Fibroblast of upper back skin (primary cell): Measurements from ENCODE around the gene CLCNKB.
A peak's percentile ranks its signal among the peaks of the same experiment; 100 is the strongest.

ENCODE experiments used
- DNase-seq: peaks from one replicate; pipeline ENCODE4 v3.0.0-alpha.2; 2013

The CLCNKB gene

DNA sequence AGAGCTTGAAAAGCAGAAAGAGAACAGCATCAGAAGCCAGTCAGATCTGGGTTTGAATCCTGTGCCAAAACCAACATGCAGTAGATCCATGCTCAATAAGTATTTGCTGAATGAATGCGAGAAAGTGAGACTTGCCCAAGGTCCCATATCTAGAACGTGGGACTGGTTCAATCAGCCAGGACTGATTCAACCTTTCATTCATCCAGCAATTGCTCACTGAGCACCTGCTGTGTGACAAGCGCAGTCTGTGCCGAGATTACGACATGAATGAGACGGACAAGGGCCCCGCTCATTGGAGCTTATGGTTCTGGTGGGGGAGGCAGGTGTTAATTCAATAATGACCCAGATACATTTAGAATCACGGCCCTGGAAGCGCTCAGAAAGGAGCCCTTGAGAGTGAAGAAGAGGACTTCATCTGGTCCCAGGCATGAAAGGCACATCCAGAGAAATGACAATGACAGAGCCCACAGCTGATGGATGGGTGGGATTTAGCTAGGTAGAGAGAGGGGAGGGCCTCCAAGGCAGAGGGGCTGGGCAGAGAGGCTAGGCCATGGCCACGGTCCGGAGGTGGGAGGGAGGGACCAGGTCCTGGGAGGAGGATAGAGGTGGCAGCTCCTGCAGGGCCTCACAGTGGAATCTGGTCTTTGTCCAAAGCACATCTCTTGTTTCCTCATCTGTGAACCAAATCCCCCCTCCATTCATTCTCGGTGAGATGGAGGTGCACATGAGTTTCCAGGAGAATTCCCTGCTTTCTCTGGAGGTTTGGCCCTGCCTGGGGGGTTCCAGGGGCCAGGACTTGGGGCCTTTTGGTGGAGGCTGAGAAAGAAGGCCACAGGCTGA is 34.0 kb downstream of the CLCNKB start:
- DNase-seq: no peak

DNA sequence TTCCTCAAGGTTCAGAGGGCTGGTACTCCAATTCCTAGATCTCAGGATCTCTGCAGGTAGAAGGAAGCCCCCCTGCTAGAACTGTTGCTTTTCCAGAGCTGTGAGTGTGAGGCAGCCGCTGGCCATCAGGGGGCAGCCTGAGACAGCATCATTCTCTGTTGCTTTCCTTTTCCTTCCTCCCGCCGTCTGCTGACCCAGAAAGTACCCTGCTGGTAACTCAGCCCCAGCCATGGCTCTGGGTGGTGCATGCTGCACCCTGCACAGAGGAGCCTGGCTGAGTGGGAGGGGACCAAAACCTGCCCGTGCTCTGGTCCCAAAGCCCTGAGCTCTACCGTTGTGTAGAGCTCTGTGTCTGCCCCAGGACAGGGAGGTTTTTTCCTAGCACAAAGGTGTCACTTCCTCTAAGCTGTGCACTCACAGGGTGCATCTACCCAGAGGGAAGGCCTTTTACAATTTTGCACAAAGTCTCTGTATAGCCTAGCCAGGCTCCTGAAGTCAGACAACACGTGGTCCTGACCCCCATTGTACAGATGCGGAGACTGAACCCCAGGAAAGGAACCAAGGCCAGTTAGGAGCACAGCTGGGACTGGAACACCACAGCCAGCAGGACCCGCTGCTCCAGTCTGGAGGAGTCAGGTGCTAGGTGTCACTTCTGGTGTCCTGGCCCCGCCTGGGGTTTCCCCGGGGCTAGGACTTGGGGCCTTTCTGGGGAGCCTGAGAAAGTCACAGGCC is 35.5 kb downstream of the CLCNKB start:
- peak; percentile 71 for DNase-seq

DNA sequence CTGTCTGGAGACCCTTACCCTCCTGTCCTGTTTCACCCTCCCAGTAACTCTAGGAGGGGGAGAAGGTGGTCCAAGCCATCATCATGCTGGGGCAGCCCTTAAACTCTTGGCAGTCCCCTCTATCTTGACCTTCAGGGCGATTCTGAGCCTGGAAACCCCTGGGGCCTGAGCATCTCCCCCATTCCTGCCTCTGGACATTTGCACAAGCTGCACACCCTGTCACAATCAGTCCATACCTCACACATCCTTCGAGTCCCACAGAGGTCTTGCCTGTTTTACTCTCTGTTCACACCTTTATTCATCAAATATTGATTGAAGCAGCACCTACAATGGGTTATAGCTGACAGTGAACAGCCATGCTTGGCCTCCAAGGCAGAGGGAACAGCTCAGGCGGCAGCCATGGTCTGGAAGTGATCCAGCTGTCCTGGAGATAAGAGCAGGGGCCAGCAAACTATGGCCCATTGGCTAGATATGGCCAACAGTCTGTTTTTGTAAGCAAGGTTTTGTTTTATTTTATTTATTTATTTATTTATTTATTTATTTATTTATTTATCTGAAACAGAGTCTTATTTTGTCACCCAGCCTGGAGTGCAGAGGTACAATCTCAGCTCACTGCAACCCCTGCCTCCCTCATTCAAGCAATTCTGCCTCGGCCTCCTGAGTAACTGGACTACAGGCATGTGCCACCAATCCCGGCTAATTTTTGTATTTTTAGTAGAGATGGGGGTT is 37.0 kb downstream of the CLCNKB start:
- DNase-seq: no peak

DNA sequence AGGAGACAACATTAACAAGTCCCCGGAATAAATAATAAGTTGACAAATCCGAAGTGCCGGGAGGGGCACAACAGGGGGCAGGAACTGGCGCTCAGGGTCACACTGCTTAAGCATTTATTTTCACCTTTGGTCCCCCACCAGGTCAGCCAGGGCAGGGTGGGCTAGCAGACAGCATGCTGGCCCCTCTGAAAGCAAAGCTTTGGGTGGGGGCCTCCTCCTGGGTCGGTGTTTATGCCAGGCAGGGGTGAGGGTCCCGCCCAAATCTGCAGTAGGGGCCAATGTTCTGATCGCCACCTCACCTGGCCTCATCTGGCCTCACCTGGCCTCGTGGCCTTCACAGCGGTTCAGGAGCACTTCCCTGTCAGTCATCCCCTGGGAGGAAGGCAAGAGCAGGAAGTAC is 38.1 kb downstream of the CLCNKB start:
- no peak for DNase-seq

DNA sequence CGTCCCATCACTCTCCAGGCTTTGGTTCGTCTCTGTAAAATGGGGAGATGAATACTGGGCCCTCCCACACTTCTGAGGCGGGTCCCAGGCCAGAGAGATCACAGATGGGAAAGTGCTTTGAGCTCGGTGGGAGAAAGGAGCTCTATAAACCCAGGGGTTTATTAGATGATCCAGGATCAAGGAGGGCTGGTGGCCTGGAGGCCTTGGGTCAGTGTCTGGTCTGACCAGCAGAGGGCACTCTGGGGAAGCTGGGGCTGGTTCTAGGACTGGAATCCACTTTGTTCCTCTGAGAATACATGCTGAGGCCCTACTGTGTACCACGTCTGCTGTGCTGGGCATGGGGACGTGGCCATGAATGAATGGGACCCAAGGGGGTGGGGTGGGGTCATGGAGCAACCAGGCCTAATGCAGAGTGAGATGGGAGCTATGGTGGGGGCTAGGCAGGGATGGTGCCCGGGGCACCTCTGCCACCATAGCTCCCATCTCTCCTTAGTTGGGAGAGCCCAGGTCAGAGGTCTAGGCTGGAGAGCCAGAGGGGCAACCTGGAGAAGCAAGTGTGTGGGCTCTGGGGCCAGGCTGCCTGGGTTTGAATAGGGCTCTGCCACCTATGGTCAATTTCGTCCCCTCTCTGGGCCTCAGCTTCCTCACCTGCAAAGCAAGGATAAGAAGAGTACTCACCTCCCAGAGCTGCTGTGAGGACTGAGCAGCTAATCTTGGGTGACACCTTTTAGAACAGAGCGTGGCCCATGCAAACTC is 38.9 kb downstream of the CLCNKB start:
- DNase-seq: peak; percentile 59

DNA sequence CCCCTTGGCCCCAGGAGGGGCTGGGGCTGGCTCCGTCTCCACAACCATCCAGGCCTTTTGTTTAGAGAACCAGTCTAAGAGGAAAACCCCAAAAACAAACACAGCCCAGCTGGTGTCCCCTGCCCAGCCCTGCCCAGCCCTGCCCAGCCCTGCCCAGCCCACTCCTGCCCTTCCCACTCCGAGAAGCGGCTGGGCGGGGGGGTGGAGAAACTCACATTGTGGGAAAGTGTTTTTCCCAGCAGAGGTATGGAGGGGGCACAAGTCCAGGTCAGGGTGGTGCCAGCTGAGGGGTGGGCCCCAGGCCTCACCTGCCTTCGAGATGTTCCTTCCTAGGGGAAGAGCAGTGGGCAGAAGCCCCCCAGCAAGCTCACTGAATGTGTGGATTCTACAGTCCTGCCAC is 39.9 kb downstream of the CLCNKB start:
- no peak for DNase-seq

DNA sequence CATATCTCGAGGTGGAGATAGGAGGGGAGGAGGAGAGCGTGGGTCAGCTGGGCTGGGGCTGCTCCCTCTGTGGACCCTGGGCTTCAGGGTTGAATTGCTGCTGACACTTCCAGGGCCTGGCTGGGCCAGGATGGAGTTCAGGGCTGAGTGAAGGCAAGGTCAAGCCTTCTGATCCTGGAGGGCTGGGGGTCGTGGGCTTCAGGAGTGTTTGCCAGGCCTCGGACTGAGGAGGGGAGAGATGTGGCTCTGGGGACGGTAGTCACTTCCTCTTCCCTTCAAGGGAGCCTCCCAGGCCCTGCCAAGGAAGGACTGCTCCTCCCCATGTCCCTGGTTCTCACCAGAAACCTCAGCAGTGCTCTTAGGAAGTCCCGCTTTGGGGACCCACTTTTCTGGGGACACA is 41.9 kb downstream of the CLCNKB start:
- no peak for DNase-seq

DNA sequence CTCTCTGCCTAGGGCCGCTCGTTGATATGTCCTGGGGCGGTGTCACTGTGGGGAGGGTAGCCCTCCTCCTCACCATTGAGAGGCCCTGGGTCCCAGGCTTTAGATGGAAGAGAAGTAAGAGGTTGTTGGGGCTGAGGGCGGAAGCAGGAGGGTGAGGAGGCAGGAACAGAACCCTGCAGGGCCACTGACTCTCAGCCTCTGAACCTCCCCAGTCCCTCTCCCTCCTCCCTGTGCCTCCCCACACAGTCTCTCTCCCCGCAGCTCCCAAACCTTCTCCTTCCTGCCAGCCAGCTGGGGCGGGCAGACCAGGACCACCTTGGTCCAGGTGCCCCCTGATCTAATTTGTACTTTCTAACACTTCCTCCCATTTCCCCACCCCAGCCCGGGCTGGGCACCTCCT is 44.2 kb downstream of the CLCNKB start:
- DNase-seq: no peak

DNA sequence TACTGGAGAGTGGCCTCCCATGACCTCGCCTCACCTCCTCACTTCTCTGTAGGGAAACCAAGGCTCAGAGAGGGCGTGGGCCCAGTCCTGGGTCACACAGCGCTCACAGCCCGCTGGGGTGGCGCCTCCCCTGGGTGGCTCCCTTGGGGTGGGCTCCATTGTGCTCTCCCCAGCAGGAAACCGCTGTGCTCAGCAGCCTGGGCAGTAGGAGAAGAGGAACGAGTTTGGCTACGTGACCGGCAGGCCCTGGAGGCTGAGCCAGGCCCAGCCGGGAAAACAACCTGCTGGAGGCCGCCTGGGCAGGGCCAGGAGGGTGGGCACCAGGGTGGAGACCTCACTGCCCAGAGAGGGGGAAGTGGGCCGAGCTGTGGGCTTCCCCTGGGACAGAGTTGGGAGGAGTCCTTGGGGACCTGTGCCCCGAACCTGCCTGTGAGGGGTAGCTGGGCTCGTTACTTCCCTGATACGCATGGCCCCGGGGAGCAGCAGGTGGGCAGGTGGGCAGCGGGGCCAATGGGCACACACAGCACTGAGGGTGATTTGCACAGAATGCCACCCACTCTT is 44.8 kb downstream of the CLCNKB start:
- DNase-seq: no peak

DNA sequence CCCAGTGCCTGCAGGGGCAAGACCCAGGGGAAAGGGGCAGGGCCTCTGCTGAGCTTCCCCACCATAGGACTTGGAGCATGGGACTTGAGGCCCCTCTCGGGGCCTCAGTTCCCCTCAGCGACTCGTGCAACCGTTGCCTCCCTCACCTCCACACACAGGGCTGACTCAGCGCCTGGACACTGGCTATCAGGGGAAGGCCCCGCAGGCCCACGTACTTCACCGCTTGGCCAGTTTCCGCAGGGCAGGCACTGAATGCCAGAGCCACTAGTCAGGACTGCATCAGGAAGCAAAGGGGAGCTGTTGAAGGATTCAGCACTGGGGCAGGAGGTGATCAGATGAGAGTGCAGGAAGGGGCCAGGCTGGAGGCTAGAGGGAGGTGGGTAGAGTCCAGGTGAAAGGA is 45.4 kb downstream of the CLCNKB start:
- peak; percentile 56 for DNase-seq

DNA sequence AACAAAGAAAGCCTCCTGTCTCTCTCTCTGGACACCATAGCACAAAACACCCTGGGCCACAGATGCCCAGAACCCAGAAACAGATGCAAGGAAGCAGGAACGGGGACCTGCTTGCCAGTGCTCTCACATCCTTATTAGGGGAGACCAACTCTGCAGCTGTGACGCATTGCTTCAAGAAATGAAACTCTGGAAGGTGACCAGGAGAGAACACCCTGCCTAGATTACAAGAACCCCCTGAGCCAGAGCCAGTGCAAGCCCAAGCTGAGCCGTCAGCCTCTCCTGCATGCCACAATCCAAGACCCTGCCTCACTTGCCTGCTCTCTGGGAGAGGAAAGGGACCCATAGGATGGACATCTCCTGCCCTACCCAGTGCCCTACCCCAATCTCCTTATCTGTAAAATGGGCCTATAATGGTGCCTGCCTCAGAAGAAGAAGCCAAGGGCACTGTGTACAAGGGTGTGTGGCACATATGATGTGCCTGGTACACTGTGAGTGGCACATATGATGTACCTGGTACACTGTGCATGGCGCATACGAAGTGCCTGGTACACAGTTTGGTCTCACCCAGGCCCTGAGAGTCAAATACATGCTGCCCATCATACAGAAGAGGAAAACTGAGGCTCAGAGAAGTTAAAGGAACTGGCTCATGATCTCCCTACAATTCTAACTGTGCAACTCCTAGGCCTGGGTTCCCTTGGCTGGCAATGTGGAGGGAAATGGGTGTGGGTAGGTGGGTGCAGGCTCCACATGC is 46.7 kb downstream of the CLCNKB start:
- no peak for DNase-seq

DNA sequence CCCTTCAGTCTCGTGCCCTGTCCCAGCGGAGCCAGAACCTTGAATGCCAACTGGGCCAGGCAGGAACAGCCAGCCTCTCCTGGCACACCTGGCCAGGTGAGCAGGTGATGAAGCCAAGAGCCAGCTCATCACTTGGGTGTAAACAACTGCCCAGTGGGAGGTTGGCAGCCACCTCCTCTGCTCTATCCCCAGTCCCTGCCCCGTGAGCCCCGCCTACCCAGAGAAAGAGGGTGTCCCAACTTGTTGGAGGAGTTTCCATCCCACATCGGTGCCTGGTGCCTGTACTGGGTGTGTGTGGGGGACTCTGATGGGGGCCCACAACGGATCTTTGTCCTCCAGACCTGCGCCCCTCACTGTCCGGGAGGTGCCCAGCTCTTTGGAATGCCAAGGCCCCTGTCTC is 47.7 kb downstream of the CLCNKB start:
- DNase-seq: no peak

DNA sequence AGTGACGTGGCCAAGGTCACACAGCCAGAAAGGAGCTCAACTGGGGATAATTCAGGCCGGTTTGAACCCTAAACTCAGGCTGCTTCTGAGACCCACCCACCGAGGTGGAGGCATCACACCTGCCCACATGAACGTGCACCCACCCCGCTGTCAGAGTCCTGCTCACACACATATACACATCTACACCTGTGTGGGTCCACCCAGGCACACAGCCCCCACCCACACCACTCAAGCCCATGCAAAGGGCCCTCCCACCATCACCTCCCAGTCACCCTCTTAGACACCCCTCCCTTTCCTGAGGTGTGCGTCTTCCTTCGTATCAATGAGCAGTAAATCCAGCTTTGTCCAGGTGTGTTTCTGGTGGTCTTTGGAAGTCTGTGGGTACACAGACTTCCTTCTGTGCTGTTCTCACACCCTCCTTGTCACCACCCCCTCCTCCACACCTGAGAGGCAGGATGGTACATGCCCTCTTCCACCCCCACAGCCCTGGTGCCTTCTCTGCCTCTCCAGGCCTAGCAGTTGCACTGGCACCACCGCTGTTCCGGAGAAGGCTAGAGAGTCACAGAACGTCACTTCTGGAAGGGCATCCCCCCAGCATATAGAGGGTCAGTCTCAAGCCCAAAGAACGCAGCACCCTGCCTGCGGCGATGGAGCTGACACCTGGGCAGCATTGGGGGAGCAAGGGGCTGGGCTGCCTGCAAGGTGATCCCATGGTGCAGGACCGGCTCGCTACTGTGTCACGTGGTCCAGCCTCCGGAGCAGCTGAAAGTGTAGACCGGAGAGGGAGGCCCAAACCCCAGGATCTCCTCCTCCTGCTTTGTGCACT is 48.7 kb downstream of the CLCNKB start:
- DNase-seq: no peak

DNA sequence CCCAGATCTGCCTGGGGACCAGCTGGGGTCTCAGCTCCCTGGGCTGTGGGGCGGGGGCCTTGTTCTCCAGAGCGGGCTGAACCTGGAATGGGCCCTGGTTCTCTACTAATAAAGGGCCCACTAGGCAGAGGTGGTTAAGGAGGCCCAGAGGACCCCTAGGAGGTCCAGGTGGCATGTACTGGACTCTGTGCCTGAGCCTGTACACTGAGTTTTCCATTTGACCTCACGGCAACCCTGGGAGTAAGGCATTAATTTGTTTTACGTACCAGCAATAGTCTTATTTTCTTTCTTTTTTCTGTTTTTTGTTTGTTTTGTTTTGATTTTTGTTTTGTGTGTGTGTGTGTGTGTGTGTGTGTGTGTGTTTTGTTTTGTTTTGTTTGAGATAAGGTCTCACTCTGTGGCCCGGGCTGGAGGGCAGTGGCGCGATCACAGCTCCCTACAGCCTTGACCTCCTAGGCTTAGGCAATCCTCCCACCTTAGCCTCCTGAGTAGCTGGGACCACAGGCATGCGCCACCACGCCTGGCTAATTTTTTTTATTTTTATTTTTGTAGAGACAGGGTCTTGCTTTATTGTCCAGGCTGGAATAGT is 49.4 kb downstream of the CLCNKB start:
- no peak for DNase-seq

DNA sequence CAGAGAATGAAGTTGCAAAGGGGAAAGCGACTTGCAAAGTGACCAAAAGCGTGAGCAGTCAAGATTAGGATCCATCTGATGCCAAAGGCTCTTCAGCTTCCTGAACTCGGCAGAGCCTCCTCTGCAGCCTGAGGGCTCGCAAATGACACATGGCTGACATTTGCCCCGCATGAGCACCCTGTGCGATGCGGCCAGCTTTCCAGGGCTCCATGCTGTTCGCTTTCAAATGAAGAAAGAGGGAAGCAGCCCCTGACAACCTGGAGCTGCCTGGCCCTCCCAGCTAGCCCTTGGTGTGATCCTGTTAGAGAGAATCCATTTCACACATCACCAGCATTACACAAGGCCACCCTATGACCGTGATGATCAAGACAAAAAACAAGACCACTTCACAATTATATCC is 50.0 kb downstream of the CLCNKB start:
- no peak for DNase-seq

DNA sequence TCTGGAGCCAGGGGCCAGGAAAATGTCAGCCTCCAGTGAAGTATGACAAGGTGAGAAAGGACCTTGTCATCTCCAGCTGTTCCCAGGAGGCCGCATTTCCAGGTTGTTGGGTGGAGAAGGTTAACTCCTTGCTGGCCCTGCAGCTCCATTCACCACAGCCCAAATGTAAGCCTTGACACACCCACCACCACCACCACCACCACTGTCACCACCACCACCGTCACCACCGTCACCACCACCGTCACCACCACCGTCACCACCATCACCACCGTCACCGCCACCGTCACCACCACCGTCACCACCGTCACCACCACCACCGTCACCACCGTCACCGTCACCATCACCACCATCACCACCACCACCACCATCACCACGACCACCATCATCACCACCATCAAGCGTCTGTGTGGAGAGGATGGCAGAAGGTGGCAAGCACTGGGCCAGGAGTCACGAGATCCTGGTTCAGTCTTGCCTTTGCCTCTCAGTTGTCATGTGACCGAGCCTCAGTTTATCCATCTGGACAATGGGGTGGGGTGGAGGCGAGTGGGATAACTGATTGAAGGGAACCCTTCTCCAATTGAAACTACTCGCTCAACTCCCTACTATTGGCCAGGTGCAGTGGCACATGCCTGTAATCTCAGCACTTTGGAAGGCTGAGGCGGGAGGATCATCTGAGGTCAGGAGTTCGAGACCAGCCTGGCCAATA is 51.0 kb downstream of the CLCNKB start:
- no peak for DNase-seq

DNA sequence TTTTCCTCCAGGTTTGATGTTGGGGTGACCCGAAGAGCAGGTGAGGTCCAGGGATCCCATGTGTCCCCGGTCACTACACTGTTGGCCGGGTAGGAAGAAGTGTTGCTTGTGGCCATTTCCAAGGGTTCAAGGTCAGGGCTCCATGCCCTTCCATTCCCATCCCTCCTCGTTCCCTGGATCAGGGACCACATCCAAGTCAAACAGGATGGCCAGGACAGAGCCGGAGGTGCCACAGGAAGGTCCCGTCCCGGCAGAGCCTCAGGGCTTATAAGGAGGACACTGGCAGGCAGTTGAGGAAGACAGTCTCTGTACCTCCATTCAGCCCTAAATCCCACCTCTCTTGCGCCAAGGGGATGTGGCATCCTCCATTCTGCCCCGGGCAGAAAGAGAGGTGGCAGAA is 51.9 kb downstream of the CLCNKB start:
- DNase-seq: no peak

DNA sequence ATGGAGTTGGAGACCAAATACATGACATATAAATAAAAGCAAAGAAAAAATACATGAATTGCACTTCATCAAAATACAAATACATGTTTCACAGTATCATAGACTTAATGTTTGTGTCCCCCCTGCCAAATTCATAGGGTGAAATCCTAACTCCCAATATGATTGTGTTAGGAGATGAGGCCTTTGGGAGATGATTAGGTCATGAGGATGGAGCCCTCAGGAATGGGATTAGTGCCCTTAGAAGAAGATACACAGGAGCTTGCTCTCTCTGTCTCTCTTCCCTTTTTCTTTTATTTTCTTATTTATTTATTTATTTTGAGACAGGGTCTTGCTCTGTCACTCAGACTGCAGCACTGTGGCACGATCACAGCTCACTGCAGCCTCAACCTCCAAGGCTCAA is 55.8 kb downstream of the CLCNKB start:
- no peak for DNase-seq

DNA sequence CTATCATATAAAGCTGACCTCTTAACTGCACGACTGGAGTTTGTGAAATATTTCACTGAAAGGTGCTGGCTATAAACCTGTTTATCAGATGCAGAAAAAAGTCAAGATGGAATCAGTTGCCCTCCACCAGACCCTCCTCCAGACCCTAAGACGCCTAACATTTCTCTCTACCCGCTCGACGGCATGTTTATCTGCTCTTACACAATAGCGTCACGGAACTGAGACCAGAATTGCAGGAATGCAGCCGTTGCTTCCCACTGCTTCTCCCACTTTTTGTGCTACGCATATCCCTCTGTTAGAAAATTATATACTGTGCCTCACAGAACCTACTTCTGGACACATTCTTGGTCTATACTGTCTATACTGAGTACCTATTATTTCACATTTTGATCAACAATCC is 58.0 kb downstream of the CLCNKB start:
- DNase-seq: no peak
